Neutrophil (primary cell): ENCODE data around the gene SCNM1.

Experiments
- H3K27ac ChIP-seq: fragments of 200-600 bp; sonication (generic); 2 replicates; pipeline ENCODE4 v1.5.1; 2016; ENCODE audit warnings: mild to moderate bottlenecking, moderate library complexity
- H3K27me3 ChIP-seq: fragments of 200-600 bp; sonication (generic); 2 replicates; pipeline ENCODE4 v1.6.0; 2016; ENCODE audit warnings: mild to moderate bottlenecking
- H3K36me3 ChIP-seq: fragments of 200-600 bp; sonication (generic); 2 replicates; pipeline ENCODE4 v1.5.1; 2017
- H3K4me1 ChIP-seq, 2 experiments: fragments of 200-600 bp in 1 of 2; sonication (generic) in 1 of 2; 1 replicate in 1 of 2; 2 replicates in 1 of 2; pipeline versions ENCODE4 v1.5.1 to v1.6.1; 2013 to 2016; ENCODE audit warnings: low read depth in 1 of 2, low read length in 1 of 2, mild to moderate bottlenecking in 1 of 2, moderate library complexity in 1 of 2; ENCODE audit not compliant: control insufficient read depth in 1 of 2, insufficient read depth in 1 of 2
- H3K4me3 ChIP-seq, 2 experiments: fragments of 200-600 bp in 1 of 2; sonication (generic) in 1 of 2; 1 replicate in 1 of 2; 2 replicates in 1 of 2; pipeline ENCODE4 v1.5.1; 2013 to 2016; ENCODE audit warnings: low read depth in 1 of 2, low read length in 1 of 2, mild to moderate bottlenecking in 1 of 2, moderate library complexity in 1 of 2
- H3K9me3 ChIP-seq: fragments of 200-600 bp; sonication (generic); 2 replicates; pipeline ENCODE4 v1.5.1; 2016
- CTCF ChIP-seq: fragments of 200-600 bp; sonication (generic); IDR thresholded peaks from 2 replicates; pipeline ENCODE4 v1.5.1; 2016; ENCODE audit warnings: antibody characterized with exemption

Gene SCNM1

GRCh38 chr1:151210830-151211229, 44.9 kb downstream of the SCNM1 start:
- H3K4me1 ChIP-seq, result peaks cover 0 to 4% of the 10 kb centered on the region in 2 experiments
- H3K9me3 ChIP-seq, result no peaks in the 10 kb centered on the region
- no peak overlapping the region for H3K4me3 ChIP-seq
- TF ChIP-seq CTCF, result no peak
- no peak overlapping the region for H3K27ac ChIP-seq
- no peaks in the 10 kb centered on the region for H3K27me3 ChIP-seq
- peaks cover 48% of the 10 kb centered on the region for H3K36me3 ChIP-seq

- H3K4me1 ChIP-seq, result no peaks in the 10 kb centered on the region
- no peak overlapping the region for H3K4me3 ChIP-seq
- H3K9me3 ChIP-seq, result no peaks in the 10 kb centered on the region
- no peak for TF ChIP-seq CTCF
- no peak overlapping the region for H3K27ac ChIP-seq
- no peaks in the 10 kb centered on the region for H3K27me3 ChIP-seq
- peaks cover 39% of the 10 kb centered on the region for H3K36me3 ChIP-seq
Measured at GRCh38 chr1:151211972-151212705, 46.2 kb downstream of the SCNM1 start.

DNA sequence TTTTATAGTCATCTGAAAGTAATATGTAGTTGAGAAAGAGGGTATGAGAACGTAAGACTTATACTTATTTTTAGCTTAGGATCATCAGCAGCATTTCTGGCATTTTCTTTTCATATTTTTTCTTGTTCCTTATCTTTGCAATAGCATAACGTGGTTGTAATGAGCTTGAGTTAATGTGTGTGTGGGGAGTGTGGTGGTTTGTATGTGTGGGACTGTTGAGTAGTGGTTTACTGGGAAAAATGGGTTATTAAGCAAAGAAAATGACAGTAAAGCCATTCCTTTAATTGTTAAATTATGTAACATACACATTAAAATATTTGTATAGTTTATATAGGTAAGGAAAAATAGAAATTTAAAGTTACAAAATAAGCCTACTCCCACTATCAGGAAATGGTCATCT, 47.6 kb downstream of the SCNM1 start:
- Histone ChIP-seq H3K27me3 (no peaks in the 10 kb centered on the region), H3K4me3 (no peak overlapping the region), H3K27ac (no peak overlapping the region), H3K9me3 (no peaks in the 10 kb centered on the region), H3K36me3 (peaks cover 36% of the 10 kb centered on the region), H3K4me1 (no peaks in the 10 kb centered on the region)
- no peak for TF ChIP-seq CTCF
